SK-N-SH (cell line): Measurements from ENCODE around the gene SLCO4A1. TPM values are rescaled to one million over a fixed set of nuclear protein-coding genes. Genes with fewer than 3 reads are reported as not detected.

ENCODE experiments used
- polyA plus RNA-seq, 3 experiments: library from polyadenylated mRNA; depleted of rRNA; stranded (reverse); fragments of >200 nt; gene quantifications; 2 replicates each; pipeline ENCODE4 v1.2.3, GENCODE V29; 2012

Gene SLCO4A1
- polyA plus RNA-seq, 1 of the 3 experiments (the other 2 are of a cell fraction), result 0.33 TPM

Other genes with a start within 250 kb of the SLCO4A1 start
- gene CABLES2, start 235.2 kb upstream of the SLCO4A1 start, polyA plus RNA-seq (2012; rRNA removed), result 4.2 and 4.8 TPM in 2 replicates
- gene RBBP8NL, start 215.0 kb upstream of the SLCO4A1 start, polyA plus RNA-seq (2012; rRNA removed), result not detected in 2 replicates
- gene GATA5, start 166.5 kb upstream of the SLCO4A1 start, polyA plus RNA-seq (2012; rRNA removed), result not detected in 2 replicates
- 3.1 and 8.2 TPM in 2 replicates for gene NTSR1, start 66.3 kb downstream of the SLCO4A1 start, polyA plus RNA-seq (2012; rRNA removed)
- 20.0 and 22.0 TPM in 2 replicates for gene MRGBP, start 154.0 kb downstream of the SLCO4A1 start, polyA plus RNA-seq (2012; rRNA removed)
- gene OGFR, start 162.3 kb downstream of the SLCO4A1 start, polyA plus RNA-seq (2012; rRNA removed), result 52.9 and 60.8 TPM in 2 replicates
- 1.3 and 2.5 TPM in 2 replicates for gene COL9A3, start 174.5 kb downstream of the SLCO4A1 start, polyA plus RNA-seq (2012; rRNA removed)
- 10.1 and 11.2 TPM in 2 replicates for gene TCFL5, start 219.3 kb downstream of the SLCO4A1 start, polyA plus RNA-seq (2012; rRNA removed)